Neural cell (in vitro differentiated cells): Measurements from ENCODE around the gene AKAP5. TPM values are rescaled to one million over a fixed set of nuclear protein-coding genes. Genes with fewer than 3 reads are reported as not detected.

Experiments used
- H2AFZ ChIP-seq: fragments of 200-600, 300-800 bp; sonication (generic), shearing (Covaris generic); 2 replicates; pipeline ENCODE4 v1.6.0; 2014; ENCODE audit warnings: low read depth, mild to moderate bottlenecking, antibody characterized with exemption, low read length, moderate library complexity
- H3F3A ChIP-seq: fragments of 200-600 bp; shearing (Covaris generic); 2 replicates; pipeline ENCODE4 v1.6.1; 2016; ENCODE audit warnings: mild to moderate bottlenecking, moderate library complexity, mixed read lengths, antibody characterized with exemption, low read length; ENCODE audit not compliant: insufficient read depth, poor library complexity, severe bottlenecking
- H3K27ac ChIP-seq: fragments of 200-600, 300-800 bp; sonication (generic), shearing (Covaris generic); 2 replicates; pipeline ENCODE4 v1.5.1; 2014; ENCODE audit warnings: mild to moderate bottlenecking, low read length, moderate library complexity
- H3K27me3 ChIP-seq: fragments of 300-800, 200-600 bp; sonication (generic), shearing (Covaris generic); 2 replicates; pipeline ENCODE4 v1.6.0; 2014; ENCODE audit warnings: mild to moderate bottlenecking, low read depth, low read length, moderate library complexity; ENCODE audit not compliant: insufficient read depth
- H3K36me3 ChIP-seq: fragments of 300-800, 200-600 bp; sonication (generic), shearing (Covaris generic); 2 replicates; pipeline ENCODE4 v1.5.1; 2014; ENCODE audit warnings: mild to moderate bottlenecking, antibody characterized with exemption, low read length, moderate library complexity; ENCODE audit not compliant: insufficient read depth
- H3K4me2 ChIP-seq: fragments of 300-800, 200-600 bp; sonication (generic), shearing (Covaris generic); 2 replicates; pipeline ENCODE4 v1.6.0; 2014; ENCODE audit warnings: mild to moderate bottlenecking, low read length
- H3K4me3 ChIP-seq: fragments of 300-800, 200-600 bp; sonication (generic), shearing (Covaris generic); 2 replicates; pipeline ENCODE4 v1.5.1; 2014; ENCODE audit warnings: mild to moderate bottlenecking, low read length, moderate library complexity
- H3K79me2 ChIP-seq: fragments of 200-600 bp; shearing (Covaris generic); replicated peaks from 2 replicates; pipeline ENCODE4 v1.6.0; 2014; ENCODE audit warnings: mild to moderate bottlenecking, low read length, moderate library complexity; ENCODE audit not compliant: insufficient read depth
- H3K9ac ChIP-seq: fragments of 300-800, 200-600 bp; sonication (generic), shearing (Covaris generic); 2 replicates; pipeline ENCODE4 v1.6.1; 2016; ENCODE audit warnings: mild to moderate bottlenecking, low read length, mixed read lengths
- H3K9me2 ChIP-seq: fragments of 200-600 bp; shearing (Covaris generic); 2 replicates; pipeline ENCODE4 v1.6.1; 2016; ENCODE audit warnings: mild to moderate bottlenecking, low read length, mixed read lengths; ENCODE audit not compliant: insufficient read depth
- H3K9me3 ChIP-seq: fragments of 200-600, 300-800 bp; sonication (generic), shearing (Covaris generic); 2 replicates; pipeline ENCODE4 v1.6.1; 2016; ENCODE audit warnings: mild to moderate bottlenecking, mixed run types, low read length, moderate library complexity, mixed read lengths
- H4K20me1 ChIP-seq: fragments of 200-600 bp; shearing (Covaris generic); 2 replicates; pipeline ENCODE4 v1.6.1; 2016; ENCODE audit warnings: mild to moderate bottlenecking, mixed run types; ENCODE audit not compliant: insufficient read depth
- EP300 ChIP-seq: fragments of 450-650 bp; conservative IDR thresholded peaks from 2 replicates; pipeline ENCODE4 v1.6.1; 2014; ENCODE audit warnings: antibody characterized with exemption, mild to moderate bottlenecking, moderate library complexity; ENCODE audit not compliant: poor library complexity, severe bottlenecking
- EZH2 ChIP-seq: fragments of 200-600, 300-800 bp; shearing (Covaris generic), sonication (generic); IDR thresholded peaks from 2 replicates; pipeline ENCODE4 v1.6.1; 2014; ENCODE audit warnings: antibody characterized with exemption, low read length, borderline replicate concordance, mild to moderate bottlenecking; ENCODE audit not compliant: insufficient read depth, poor library complexity, severe bottlenecking
- MXI1 ChIP-seq: fragments of 450-650 bp; conservative IDR thresholded peaks from 2 replicates; pipeline ENCODE4 v1.6.1; 2014; ENCODE audit warnings: antibody characterized with exemption, mild to moderate bottlenecking; ENCODE audit not compliant: poor library complexity, severe bottlenecking
- POLR2AphosphoS5 ChIP-seq: IDR thresholded peaks from 2 replicates; pipeline ENCODE4 v1.6.1; 2012
- RAD21 ChIP-seq: fragments of 450-650 bp; conservative IDR thresholded peaks from 2 replicates; pipeline ENCODE4 v1.6.1; 2014; ENCODE audit warnings: antibody characterized with exemption, mild to moderate bottlenecking, moderate library complexity
- SMC3 ChIP-seq: fragments of 450-650 bp; conservative IDR thresholded peaks from 2 replicates; pipeline ENCODE4 v1.6.1; 2014; ENCODE audit warnings: antibody characterized with exemption, mild to moderate bottlenecking, moderate library complexity; ENCODE audit not compliant: poor library complexity
- TAF1 ChIP-seq: IDR thresholded peaks from 2 replicates; pipeline ENCODE4 v1.6.1; 2012; ENCODE audit warnings: low read depth
- polyA plus RNA-seq: library from polyadenylated mRNA; depleted of rRNA; stranded (reverse); fragments of >200 nt; gene quantifications from 2 replicates; pipeline ENCODE4 v1.2.3, GENCODE V29; 2014
- TF ChIP-seq, protein P1 (sequence below): IDR thresholded peaks from 2 replicates; pipeline ENCODE4 v1.6.1; 2012; ENCODE audit warnings: borderline replicate concordance
- TF ChIP-seq, protein P2 (sequence below): fragments of 450-650 bp; IDR thresholded peaks from 2 replicates; pipeline ENCODE4 v1.5.1; 2014; ENCODE audit warnings: antibody characterized with exemption, mild to moderate bottlenecking, moderate library complexity; ENCODE audit not compliant: poor library complexity, severe bottlenecking

AKAP5 gene
- polyA plus RNA-seq, 1 donor from 2014 or later, result 1.8 TPM

GRCh38 chr14:64440494-64440893, 24.8 kb upstream of the AKAP5 start:
- no peak overlapping the region for H3K4me3 ChIP-seq
- H3F3A ChIP-seq, result no peaks in the 10 kb centered on the region
- H3K36me3 ChIP-seq, result no peaks in the 10 kb centered on the region
- H3K9me2 ChIP-seq, result no peaks in the 10 kb centered on the region
- no peaks in the 10 kb centered on the region for H3K9me3 ChIP-seq
- H2AFZ ChIP-seq, result no peak overlapping the region
- H3K4me2 ChIP-seq, result no peak overlapping the region
- H3K79me2 ChIP-seq, result no peaks in the 10 kb centered on the region
- H3K27ac ChIP-seq, result no peak overlapping the region
- TF ChIP-seq, protein P1, sequence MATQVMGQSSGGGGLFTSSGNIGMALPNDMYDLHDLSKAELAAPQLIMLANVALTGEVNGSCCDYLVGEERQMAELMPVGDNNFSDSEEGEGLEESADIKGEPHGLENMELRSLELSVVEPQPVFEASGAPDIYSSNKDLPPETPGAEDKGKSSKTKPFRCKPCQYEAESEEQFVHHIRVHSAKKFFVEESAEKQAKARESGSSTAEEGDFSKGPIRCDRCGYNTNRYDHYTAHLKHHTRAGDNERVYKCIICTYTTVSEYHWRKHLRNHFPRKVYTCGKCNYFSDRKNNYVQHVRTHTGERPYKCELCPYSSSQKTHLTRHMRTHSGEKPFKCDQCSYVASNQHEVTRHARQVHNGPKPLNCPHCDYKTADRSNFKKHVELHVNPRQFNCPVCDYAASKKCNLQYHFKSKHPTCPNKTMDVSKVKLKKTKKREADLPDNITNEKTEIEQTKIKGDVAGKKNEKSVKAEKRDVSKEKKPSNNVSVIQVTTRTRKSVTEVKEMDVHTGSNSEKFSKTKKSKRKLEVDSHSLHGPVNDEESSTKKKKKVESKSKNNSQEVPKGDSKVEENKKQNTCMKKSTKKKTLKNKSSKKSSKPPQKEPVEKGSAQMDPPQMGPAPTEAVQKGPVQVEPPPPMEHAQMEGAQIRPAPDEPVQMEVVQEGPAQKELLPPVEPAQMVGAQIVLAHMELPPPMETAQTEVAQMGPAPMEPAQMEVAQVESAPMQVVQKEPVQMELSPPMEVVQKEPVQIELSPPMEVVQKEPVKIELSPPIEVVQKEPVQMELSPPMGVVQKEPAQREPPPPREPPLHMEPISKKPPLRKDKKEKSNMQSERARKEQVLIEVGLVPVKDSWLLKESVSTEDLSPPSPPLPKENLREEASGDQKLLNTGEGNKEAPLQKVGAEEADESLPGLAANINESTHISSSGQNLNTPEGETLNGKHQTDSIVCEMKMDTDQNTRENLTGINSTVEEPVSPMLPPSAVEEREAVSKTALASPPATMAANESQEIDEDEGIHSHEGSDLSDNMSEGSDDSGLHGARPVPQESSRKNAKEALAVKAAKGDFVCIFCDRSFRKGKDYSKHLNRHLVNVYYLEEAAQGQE, result no peak
- TF ChIP-seq SMC3, result no peak
- no peak for TF ChIP-seq TAF1
- TF ChIP-seq MXI1, result no peak
- no peak for TF ChIP-seq EP300
- no peak for TF ChIP-seq EZH2
- TF ChIP-seq, protein P2, sequence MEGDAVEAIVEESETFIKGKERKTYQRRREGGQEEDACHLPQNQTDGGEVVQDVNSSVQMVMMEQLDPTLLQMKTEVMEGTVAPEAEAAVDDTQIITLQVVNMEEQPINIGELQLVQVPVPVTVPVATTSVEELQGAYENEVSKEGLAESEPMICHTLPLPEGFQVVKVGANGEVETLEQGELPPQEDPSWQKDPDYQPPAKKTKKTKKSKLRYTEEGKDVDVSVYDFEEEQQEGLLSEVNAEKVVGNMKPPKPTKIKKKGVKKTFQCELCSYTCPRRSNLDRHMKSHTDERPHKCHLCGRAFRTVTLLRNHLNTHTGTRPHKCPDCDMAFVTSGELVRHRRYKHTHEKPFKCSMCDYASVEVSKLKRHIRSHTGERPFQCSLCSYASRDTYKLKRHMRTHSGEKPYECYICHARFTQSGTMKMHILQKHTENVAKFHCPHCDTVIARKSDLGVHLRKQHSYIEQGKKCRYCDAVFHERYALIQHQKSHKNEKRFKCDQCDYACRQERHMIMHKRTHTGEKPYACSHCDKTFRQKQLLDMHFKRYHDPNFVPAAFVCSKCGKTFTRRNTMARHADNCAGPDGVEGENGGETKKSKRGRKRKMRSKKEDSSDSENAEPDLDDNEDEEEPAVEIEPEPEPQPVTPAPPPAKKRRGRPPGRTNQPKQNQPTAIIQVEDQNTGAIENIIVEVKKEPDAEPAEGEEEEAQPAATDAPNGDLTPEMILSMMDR, result no peak
- no peak for TF ChIP-seq POLR2AphosphoS5
- TF ChIP-seq RAD21, result no peak
- no peaks in the 10 kb centered on the region for H3K27me3 ChIP-seq
- H4K20me1 ChIP-seq, result no peaks in the 10 kb centered on the region
- H3K9ac ChIP-seq, result no peak overlapping the region

DNA sequence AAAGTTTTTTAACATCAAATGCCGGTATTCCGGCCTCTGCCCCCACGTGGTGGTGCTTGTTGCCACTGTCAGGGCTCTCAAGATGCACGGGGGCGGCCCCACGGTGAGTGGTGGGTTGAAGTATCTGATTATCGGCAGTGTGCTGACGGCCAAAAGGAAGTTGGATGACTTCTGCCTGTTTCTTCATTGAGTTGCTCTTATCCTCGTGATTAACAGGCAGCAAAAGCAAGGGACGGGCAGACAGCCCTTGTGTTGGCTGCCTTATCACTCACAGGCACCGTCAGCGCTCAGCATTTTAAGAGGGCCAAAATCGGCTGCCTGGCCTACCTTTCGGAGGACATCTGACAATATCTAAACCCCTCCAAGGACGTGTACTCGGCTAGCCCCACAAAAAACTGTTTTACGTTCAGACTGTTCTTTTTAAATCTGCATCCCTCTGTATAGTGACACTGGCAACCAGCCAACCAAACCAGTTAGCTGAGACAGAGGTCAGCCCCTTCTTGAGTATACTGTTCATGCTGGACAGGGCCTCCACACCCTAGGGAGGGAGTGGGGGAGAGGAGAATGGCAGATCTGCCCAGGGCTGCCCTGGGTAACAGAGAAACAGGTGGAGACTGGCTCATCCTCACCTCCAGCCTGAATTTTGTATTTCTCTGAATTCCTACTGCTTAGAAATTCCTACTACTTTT, 22.9 kb upstream of the AKAP5 start:
- Histone ChIP-seq H3K27ac (no peak overlapping the region), H3K4me3 (no peak overlapping the region), H3K9me2 (no peaks in the 10 kb centered on the region), H3K27me3 (no peaks in the 10 kb centered on the region), H4K20me1 (no peaks in the 10 kb centered on the region), H3F3A (no peaks in the 10 kb centered on the region), H3K4me2 (no peak overlapping the region), H2AFZ (no peak overlapping the region), H3K9me3 (no peaks in the 10 kb centered on the region), H3K36me3 (no peaks in the 10 kb centered on the region), H3K79me2 (no peaks in the 10 kb centered on the region), H3K9ac (no peak overlapping the region)
- TF ChIP-seq TAF1, result no peak
- TF ChIP-seq, protein P2, result no peak
- TF ChIP-seq MXI1, result no peak
- no peak for TF ChIP-seq RAD21
- TF ChIP-seq EP300, result no peak
- TF ChIP-seq, protein P1, result no peak
- TF ChIP-seq EZH2, result no peak
- no peak for TF ChIP-seq POLR2AphosphoS5
- TF ChIP-seq SMC3, result no peak
